GM21737 (cell line): ENCODE data around the gene ZNF398.

ENCODE experiments used
- ATAC-seq: cut with Tn5 transposase; IDR thresholded peaks from one replicate; pipeline ENCODE4 v1.9.1; 2021; ENCODE audit warnings: mild to moderate bottlenecking, moderate library complexity; ENCODE audit not compliant: unreplicated experiment

ZNF398 gene

DNA sequence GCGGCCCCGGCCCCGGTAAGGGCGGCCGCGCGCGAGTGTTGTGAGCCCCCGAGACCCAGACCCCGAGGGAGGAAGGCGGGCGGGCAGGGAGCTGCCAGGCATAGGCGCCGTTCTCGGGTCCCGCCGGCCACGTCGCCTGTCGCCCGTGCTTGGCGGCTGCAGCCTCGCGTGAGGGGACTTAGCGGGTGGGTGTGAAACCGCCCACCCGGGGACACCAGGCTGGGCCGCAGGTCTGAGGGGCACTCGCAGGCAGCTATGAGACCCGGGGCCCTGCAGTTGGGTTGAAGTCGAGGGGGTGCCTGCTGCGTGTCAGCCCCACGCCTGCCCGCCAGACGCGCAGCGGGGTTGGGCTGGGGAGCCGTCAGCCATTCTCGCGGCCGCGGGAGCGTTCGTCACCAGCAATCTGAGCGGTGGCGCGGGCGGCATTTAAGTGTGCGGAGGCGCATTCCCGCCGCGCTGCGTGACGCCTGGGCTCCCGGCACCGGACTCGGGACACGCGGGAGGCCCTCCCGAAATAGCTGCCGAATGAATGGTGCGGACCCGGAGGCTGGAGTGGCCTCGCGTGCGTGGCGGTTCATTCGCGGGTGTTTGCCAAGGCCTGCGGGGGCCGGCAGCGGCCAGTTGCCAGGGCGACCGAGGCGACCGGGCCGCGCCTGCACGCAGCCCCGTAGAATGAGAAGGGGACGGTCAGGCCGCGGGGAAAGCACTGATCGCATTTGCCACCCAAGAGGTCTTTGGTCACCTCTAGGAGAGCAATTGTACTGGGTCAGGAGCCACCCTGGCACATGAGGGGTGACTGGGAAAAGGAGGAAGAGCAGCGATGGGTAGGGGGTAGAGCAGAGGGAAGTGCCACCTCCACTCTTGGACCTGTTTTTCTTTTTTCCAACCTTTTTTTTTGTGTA, 750 bp downstream of the ZNF398 start:
- peak; percentile 29 for ATAC-seq

DNA sequence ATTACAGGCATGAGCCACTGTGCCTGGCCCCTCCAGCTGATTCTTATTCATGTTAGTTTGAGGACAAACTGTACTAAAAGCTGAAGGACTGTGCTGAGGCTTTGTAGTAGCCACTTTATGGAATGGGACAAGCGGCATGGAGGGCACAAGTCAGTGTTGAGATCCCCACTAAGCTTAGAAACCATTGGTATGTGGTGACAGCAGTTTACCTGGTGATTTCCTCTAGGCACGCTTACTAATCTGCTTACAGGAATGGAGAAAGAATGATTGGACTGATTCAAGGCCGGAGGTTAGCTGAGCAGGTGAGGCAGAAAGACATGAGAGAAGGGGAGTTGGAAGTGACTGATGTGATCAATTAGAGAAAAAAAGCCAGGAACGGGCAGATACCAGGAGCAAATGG, 3.7 kb downstream of the ZNF398 start:
- no peak for ATAC-seq

DNA sequence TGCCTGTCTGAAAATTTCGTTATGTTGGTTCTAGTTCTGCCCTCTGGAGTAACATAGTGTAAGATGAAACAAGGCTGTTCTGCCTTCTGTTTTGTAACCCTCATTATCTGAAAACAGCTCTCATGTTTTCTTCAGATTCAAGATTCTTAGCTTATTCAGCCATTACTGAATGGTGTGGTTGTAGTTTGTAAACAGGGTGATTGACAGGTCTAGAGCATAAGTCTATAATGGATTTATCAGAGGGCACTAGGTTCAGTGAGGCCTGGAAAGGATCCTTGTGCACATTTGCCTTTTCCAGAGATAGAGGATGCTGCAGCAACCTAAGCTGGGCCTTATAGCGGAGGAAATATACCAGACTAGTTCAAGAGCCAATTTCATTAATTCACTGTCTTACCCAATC, 6.1 kb downstream of the ZNF398 start:
- ATAC-seq = no peak

DNA sequence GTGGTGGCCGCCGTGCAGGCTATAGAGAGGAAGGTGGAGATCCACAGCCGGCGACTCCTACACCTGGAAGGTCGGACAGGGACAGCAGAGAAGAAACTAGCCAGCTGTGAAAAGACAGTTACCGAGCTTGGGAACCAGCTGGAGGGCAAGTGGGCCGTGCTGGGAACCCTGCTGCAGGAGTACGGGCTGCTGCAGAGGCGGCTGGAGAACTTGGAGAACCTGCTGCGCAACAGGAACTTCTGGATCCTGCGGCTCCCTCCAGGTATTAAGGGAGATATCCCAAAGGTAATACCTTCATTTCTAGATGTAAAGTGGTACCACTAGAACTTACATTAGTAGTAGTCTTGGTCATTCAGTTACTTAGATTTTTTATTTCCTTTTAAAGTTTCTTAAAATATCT, 6.8 kb downstream of the ZNF398 start:
- ATAC-seq = no peak

DNA sequence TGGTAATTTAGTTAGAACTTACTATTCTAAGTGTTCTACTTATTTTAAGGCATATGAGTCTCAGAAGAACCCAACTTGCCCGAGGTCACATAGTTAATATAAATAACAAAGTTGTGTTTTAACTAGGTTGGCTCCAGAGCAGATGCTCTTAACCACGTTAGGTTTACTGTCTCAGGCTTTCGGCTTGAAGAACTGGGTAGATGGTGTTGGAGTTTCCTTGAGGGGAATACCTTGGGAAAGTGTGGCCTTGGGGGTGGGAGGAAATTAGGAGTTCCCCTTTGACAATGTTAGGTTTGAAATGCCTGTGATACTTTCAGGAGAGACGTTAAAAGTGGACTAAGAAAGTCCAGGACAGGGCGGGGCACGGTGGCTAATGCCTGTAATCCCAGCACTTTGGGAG, 9.6 kb downstream of the ZNF398 start:
- ATAC-seq = no peak

DNA sequence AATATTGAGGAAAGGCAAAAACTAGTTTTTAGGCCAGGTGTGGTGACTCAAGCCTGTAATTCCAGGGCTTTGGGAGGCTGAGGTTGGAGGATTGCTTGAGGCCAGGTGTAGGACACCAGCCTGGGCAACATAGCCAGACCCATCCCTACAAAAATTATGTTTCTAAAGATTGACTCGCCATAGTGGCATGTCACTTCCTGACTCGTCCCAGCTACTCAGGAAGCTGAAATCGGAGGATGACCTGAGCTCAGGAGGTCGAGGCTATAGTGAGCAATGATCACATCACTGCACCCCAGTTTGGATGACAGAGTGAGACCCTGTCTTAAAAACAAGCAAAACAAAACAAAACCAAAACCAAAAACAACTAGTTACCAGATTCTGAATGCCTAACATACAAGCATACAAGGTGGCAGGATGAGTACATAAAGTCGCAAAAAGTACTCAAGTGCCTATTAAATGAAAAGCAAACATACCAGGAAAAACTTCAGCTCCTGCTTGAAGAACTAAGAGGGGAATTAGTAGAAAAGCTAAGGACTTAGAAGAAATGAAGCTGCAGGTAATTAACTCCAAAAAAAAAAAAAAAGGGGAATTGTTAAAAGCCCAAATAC, 14.1 kb downstream of the ZNF398 start:
- no peak for ATAC-seq

DNA sequence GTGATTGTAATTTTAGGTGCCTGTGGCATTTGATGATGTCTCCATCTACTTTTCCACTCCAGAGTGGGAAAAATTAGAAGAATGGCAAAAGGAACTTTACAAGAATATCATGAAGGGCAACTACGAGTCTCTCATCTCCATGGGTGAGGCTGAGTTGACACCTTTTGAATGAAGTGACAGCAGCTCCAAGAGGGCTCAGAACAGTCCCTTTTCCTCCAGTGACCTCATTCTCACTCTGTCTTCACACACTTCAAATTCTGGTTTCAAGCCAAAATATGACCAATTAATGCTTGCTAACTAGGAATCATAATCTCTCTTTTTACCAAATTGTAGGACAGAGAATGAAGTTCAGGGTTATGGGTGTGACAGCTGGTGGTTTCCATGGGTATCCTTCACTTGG, 18.9 kb downstream of the ZNF398 start:
- ATAC-seq = no peak

DNA sequence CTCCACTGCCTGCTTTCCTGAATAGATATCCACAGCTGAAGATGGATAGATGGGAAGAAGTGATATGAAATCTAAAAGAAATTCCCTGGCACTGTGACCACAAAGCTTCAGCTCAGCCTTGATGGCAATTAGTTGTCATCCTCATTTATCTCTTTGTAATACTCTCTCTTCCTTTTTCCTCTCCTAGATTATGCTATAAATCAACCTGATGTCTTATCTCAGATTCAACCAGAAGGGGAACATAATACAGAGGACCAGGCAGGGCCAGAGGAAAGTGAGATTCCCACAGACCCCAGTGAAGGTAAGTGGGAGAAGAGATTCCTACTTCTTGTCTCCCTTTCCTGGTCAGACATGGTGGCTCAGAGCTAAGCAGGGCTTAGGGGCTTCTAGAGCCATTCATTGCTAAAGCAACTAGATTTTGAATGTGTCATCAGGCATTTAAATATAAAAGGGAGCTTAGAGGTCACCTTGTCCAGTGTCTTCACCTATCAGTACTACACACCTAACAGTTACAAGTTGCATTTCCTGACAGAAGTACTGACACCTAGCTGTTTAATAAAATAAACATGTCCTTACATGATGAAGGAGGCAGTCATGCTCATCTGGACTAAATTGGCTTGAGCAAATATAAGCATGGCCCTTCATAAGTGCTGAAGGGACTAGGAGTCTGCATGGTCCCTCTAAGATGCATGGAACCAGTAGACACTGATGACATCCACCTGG, 19.5 kb downstream of the ZNF398 start:
- ATAC-seq = no peak

DNA sequence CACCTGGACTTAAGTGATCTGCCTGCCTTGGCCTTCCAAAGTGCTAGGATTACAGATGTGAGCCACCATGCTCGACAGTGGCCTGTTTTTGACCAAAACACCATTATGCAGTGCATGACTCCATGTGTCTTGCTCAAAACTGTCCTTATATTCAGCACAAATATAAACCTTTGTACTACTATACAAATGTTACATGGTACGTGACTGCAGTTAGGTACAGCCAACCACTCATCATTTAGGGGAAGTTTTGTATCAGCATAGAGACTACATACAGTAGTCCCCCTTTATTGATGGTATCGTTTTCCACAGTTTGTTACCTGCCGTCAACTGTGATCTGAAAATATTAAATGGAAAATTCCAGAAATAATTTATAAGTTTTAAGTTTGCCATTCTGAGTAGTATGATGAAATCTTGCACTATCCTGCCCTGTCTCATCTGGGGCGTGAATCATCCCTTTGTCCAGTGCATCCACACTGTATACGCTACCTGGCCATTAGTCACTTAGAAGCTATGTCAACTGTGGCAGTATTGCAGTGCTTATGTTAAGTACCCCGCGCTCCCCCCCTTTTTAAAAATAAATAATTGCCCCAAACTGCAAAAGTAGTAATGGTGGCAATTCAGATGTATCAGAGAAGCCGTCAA, 24.8 kb downstream of the ZNF398 start:
- no peak for ATAC-seq

DNA sequence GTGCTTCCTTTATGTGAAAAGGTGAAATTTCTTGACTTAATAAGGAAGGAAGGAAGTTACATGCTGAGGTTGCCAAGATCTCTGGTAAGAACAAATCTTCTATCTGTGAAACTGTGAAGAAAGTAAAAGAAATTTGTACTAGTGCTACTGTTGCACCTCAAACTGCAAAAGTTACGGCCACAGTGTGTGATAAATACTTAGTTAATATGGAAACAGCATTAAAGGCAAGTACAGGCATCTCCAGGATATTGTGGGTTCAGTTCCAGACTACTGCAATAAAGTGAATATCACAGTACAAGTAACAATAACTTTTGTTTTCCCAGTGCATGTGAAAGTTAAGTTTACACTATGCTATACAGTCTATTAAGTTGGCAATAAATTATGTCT, 25.3 kb downstream of the ZNF398 start:
- no peak for ATAC-seq

DNA sequence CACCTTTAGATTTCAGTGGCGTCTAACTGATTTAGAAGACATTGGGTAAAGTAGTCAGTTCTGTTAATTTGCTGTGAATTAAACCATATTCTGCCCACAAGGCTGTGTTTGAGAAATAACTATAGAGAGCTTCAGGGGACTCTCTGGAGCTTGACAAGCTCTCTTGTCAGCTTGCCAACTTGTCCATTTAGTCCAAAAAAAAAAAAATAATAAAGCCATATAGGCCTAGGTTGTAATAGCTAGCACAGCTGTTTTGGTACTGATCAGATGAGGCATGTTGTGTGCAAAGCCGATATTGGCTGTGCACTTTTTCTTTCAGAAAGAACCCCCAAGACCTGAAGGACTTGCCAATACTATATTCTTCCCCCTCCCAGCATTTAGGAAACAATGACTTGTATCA, 27.9 kb downstream of the ZNF398 start:
- ATAC-seq = no peak

DNA sequence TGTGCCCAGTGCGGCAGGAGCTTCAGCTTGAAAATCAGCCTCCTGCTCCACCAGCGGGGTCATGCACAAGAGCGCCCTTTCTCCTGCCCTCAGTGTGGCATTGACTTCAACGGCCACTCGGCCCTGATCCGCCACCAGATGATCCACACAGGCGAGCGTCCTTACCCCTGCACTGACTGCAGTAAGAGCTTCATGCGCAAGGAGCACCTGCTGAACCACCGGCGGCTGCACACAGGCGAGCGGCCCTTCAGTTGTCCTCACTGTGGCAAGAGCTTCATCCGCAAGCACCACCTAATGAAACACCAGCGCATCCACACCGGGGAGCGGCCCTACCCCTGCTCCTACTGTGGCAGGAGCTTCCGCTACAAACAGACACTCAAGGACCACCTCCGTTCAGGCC, 32.0 kb downstream of the ZNF398 start:
- no peak for ATAC-seq

DNA sequence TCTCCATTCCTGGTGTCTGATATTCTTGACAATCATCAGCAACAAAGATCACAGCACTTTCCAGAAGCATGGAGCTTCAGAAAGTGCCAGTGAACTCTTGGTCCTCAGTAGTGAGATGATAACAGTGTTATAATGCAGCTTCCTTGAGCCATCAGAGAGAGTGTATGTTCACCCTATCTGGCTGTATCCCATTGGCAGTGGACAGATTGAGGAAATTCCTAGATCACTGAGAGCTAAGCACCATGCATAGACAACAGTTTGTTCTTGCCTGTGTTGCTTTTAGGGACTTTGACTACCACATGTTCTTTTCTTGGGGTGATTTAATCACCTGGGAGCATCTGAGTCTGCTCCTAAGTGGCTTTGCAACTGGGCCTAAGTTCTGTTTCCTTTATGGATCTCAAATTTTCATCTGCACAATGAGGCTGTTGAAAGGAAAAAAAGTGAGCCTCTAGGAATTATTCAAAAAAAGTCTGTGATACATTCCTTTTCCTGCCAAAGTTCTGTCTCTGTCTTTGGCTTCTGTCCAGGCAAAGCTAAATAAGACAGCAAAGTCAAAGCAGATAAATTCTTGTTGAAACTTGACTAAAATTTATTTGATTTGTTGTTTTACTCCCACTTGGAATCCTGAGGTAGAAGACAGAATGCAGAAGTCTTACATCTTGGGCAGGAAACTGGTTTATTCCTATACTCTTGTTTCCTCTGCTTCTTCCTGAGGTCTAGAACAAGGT, 33.6 kb downstream of the ZNF398 start:
- no peak for ATAC-seq

DNA sequence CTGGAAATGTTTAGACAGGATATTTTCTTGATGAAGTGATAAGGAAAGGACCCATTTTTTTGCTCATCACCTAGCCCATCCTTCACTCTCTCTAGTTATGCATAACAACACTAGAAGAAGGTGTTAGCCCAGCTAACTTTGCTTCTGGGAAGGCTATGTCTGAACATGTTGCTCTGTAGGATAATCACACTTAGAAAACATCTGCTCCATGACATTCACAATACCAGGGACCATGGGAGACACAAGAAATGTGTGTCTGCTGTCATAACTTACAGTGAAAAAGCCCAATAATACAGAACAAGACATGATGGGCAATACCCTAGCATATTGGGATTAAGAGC, 34.2 kb downstream of the ZNF398 start:
- ATAC-seq = no peak

DNA sequence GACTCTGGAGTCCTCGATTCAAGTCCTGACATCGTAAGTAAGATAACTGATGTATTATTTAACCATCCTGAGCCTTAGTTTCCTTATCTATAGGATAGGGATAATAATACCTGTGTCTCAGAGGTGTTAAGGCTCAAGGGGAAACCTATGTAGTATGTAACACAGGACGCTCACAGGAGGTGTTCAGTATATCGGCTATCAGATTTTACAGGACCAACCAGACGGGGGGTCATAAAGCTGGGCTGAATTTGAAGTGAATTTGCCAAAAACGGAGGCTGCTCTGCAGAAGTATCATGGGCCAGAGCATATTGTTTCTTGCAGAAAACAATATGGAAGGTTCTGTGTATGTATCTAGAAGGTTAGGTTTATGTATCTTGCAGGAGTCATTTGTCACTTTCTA, 37.0 kb downstream of the ZNF398 start:
- no peak for ATAC-seq

DNA sequence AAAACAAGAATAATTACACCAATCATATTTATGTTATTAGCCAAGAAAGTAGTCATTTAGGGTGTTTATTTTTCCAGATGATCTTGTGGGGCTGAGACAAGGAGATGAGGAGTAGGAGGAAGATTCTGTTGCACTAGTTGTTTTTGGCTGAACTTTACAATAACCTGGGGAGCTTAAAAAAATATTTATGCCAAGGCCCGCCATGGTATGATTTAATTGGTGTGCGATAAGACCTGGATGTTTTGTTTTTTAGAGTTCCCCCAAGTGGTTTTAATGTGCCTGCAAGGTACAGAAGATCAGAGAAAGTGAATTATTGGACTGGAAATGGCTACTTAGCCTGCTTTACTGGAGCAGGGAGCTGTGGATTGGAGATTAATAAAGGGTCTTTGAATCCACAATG, 41.0 kb downstream of the ZNF398 start:
- no peak for ATAC-seq

DNA sequence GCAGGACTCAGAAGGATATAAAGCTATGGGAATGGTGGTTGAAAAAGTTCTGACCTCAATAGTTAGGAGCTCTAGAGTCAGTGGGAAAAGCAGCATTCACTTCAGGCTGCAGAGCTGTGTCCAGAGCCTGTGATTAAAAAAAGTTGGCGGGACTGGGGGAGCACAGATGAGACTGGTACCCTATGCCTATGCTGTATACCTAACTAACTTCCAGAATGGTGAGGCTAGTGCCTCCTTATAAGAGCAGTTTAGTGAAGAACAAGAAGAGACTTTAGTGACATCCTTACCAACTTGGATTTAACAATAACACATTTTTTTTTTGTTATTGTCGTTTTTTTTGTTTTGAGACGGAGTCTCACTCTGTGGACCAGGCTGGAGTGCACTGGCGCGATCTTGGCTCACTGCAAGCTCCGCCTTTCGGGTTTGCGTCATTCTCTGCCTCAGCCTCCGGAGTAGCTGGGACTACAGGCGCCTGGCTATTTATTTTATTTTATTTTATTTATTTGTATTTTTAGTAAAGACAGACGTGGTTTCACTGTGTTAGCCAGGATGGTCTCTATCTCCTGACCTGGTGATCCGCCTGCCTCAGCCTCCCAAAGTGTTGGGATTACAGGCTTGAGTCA, 41.5 kb downstream of the ZNF398 start:
- no peak for ATAC-seq

DNA sequence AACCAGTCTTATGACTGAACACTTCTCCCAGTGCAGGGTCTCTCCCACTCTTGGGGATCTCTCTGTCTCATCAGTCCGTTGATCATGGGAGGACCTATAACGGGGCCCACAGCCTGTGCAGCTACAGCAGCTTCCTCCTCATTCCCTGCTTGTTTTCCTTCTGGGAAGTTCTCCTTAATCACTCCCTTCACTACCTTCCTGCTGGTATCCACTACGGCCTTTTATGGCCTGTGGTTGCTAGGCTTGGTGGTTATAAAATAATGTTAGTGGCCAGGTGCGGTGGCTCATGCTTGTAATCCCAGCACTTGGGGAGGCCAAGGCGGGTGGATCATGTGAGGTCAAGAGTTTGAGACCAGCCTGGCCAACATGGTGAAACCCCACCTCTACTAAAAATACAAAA, 44.6 kb downstream of the ZNF398 start:
- ATAC-seq = no peak

DNA sequence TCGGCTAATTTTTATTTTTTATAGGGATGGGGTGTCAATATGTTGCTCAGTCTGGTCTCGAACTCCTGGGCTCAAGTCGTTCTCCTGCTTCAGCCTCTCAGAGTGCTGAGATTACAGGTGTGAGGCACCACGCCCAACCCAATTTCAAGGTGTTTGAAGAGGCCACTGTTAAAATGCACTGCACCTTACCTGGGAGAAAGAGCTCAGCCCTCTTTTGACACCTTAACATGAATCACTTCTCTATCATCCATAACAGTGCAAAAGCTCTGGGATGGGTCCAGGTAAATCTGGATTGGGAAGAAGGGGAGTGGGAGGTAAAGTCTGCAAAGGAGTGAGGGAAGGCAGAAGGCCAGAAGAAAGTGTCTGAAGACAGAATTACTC, 47.5 kb downstream of the ZNF398 start:
- no peak for ATAC-seq
